H1 (cell line): ENCODE results near the gene BRD1. TPM values are rescaled to one million over a fixed set of nuclear protein-coding genes. Genes with fewer than 3 reads are reported as not detected.

ENCODE experiments used
- CTCF ChIA-PET: fragments of 300-600 bp; sonication (Branson Sonifier 250); formaldehyde crosslinking; loops from one replicate; lab custom pipeline; 2021; ENCODE audit not compliant: partially characterized antibody; lab: Charles Lee
- POLR2A ChIA-PET: fragments of 300-600 bp; sonication (Branson Sonifier 250); formaldehyde crosslinking; loops from one replicate; lab custom pipeline; 2021; ENCODE audit warnings: inconsistent platforms; ENCODE audit not compliant: partially characterized antibody; lab: Charles Lee
- DNase-seq, 2 experiments: peaks; one replicate each; pipeline versions ENCODE4 v3.0.0 to v3.0.0-alpha.2; 2010 to 2022; ENCODE audit warnings: low spot score in 2 of 2, low read depth in 1 of 2, mixed read lengths in 1 of 2
- FAIRE-seq: peaks from 2 replicates; lab custom pipeline; 2011; peaks lifted over from hg19 to GRCh38; lab: Jason Lieb, UNC
- H2AFZ ChIP-seq: 2 replicates; pipeline ENCODE4 v1.8.1; 2012; ENCODE audit warnings: low read length, inconsistent platforms
- H2AK5ac ChIP-seq: 2 replicates; pipeline ENCODE4 v1.6.1; 2013; ENCODE audit warnings: low read depth, low read length
- H2BK120ac ChIP-seq: replicated peaks from 2 replicates; pipeline ENCODE3; 2013; ENCODE audit warnings: low read depth, low read length, inconsistent platforms
- H2BK12ac ChIP-seq: 2 replicates; pipeline ENCODE4 v1.6.1; 2013; ENCODE audit warnings: low read depth, low read length
- H2BK15ac ChIP-seq: 2 replicates; pipeline ENCODE4 v1.6.1; 2013; ENCODE audit warnings: low read length
- H2BK20ac ChIP-seq: 2 replicates; pipeline ENCODE4 v1.6.1; 2013; ENCODE audit warnings: low read length
- H2BK5ac ChIP-seq: 2 replicates; pipeline ENCODE4 v1.6.1; 2013; ENCODE audit warnings: low read depth, low read length
- H3K14ac ChIP-seq: 2 replicates; pipeline ENCODE4 v1.6.1; 2013; ENCODE audit warnings: inconsistent platforms; ENCODE audit not compliant: insufficient read length
- H3K18ac ChIP-seq: 2 replicates; pipeline ENCODE4 v1.6.1; 2013; ENCODE audit warnings: low read length; ENCODE audit errors: extremely low read depth
- H3K23ac ChIP-seq: 2 replicates; pipeline ENCODE4 v1.6.1; 2013; ENCODE audit warnings: inconsistent platforms; ENCODE audit not compliant: insufficient read length
- H3K23me2 ChIP-seq: 2 replicates; pipeline ENCODE4 v1.6.1; 2013; ENCODE audit warnings: low read depth, low read length
- H3K27ac ChIP-seq: 2 replicates; pipeline ENCODE4 v1.6.1; 2011; ENCODE audit warnings: low read depth, low read length, inconsistent platforms
- H3K27me3 ChIP-seq, 4 experiments: replicated peaks in 1 of 4; 1 replicate in 1 of 4; 2 replicates in 3 of 4; pipeline versions ENCODE4 v1.6.1 to v1.8.1; 2011 to 2013; ENCODE audit warnings: low read length in 3 of 4, mild to moderate bottlenecking in 3 of 4, inconsistent platforms in 2 of 4, mixed read lengths in 2 of 4, moderate library complexity in 1 of 4; ENCODE audit not compliant: control insufficient read depth in 3 of 4, insufficient read depth in 3 of 4; ENCODE audit errors: extremely low read depth in 1 of 4
- H3K36me3 ChIP-seq, 4 experiments: 2 replicates each; pipeline versions ENCODE4 v1.6.1 to v1.8.1; 2011 to 2013; ENCODE audit warnings: mild to moderate bottlenecking in 4 of 4, low read length in 3 of 4, moderate library complexity in 2 of 4, control low read depth in 1 of 4, inconsistent platforms in 1 of 4; ENCODE audit not compliant: insufficient read depth in 4 of 4, control insufficient read depth in 2 of 4
- H3K4ac ChIP-seq: replicated peaks from 2 replicates; pipeline ENCODE3; 2013; ENCODE audit warnings: low read length, low read depth, mixed read lengths, inconsistent platforms; ENCODE audit not compliant: insufficient read length
- H3K4me1 ChIP-seq, 4 experiments: replicated peaks in 1 of 4; 1 replicate in 1 of 4; 2 replicates in 3 of 4; pipeline versions ENCODE4 v1.6.1 to v1.8.1; 2011 to 2013; ENCODE audit warnings: low read length in 3 of 4, inconsistent platforms in 2 of 4, mixed read lengths in 1 of 4; ENCODE audit not compliant: insufficient read depth in 4 of 4, control insufficient read depth in 3 of 4
- H3K4me2 ChIP-seq, 2 experiments: 2 replicates each; pipeline versions ENCODE4 v1.6.1 to v1.8.1; 2011 to 2013; ENCODE audit warnings: low read depth in 2 of 2, low read length in 2 of 2, control low read depth in 1 of 2, inconsistent platforms in 1 of 2, mild to moderate bottlenecking in 1 of 2; ENCODE audit not compliant: insufficient read depth in 1 of 2
- H3K4me3 ChIP-seq, 4 experiments: fragments of 200-600, 300-600 bp in 1 of 4; sonication (generic), shearing (Covaris generic), sonication (Bioruptor Twin) in 1 of 4; 2 replicates each; pipeline versions ENCODE4 v1.5.1 to v1.8.1; 2011 to 2016; ENCODE audit warnings: low read length in 4 of 4, low read depth in 3 of 4, control low read depth in 2 of 4, inconsistent platforms in 2 of 4, mild to moderate bottlenecking in 2 of 4, mixed read lengths in 1 of 4, moderate library complexity in 1 of 4; ENCODE audit not compliant: insufficient read depth in 2 of 4; ENCODE audit errors: extremely low read depth in 1 of 4
- H3K56ac ChIP-seq: replicated peaks from 2 replicates; pipeline ENCODE3; 2013; ENCODE audit warnings: low read depth, mild to moderate bottlenecking, mixed read lengths, low read length, inconsistent platforms; ENCODE audit not compliant: insufficient read length
- H3K79me1 ChIP-seq: 2 replicates; pipeline ENCODE4 v1.6.1; 2013; ENCODE audit warnings: low read depth, low read length, control low read depth
- H3K79me2 ChIP-seq, 2 experiments: 2 replicates each; pipeline versions ENCODE4 v1.6.1 to v1.8.1; 2012 to 2013; ENCODE audit warnings: low read length in 2 of 2, mild to moderate bottlenecking in 2 of 2, inconsistent platforms in 1 of 2; ENCODE audit not compliant: insufficient read depth in 2 of 2, control insufficient read depth in 1 of 2
- H3K9ac ChIP-seq, 4 experiments: replicated peaks in 1 of 4; 1 replicate in 1 of 4; 2 replicates in 3 of 4; pipeline versions ENCODE4 v1.6.1 to v1.8.1; 2011 to 2013; ENCODE audit warnings: low read depth in 3 of 4, low read length in 3 of 4, control low read depth in 2 of 4, mild to moderate bottlenecking in 2 of 4, moderate library complexity in 2 of 4, inconsistent platforms in 1 of 4; ENCODE audit errors: extremely low read depth in 1 of 4
- H3K9me3 ChIP-seq, 2 experiments: 2 replicates each; pipeline versions ENCODE4 v1.6.1 to v1.8.1; 2012 to 2013; ENCODE audit warnings: mild to moderate bottlenecking in 2 of 2, moderate library complexity in 2 of 2, control low read depth in 1 of 2, inconsistent platforms in 1 of 2, low read depth in 1 of 2, low read length in 1 of 2, mixed read lengths in 1 of 2; ENCODE audit not compliant: insufficient read depth in 2 of 2
- H4K20me1 ChIP-seq, 2 experiments: replicated peaks in 1 of 2; 2 replicates each; pipeline versions ENCODE3 to v1.8.1; 2011 to 2013; ENCODE audit warnings: inconsistent platforms in 2 of 2, low read length in 2 of 2, mild to moderate bottlenecking in 1 of 2; ENCODE audit not compliant: insufficient read depth in 2 of 2, control insufficient read depth in 1 of 2
- H4K5ac ChIP-seq: 2 replicates; pipeline ENCODE4 v1.6.1; 2013; ENCODE audit warnings: low read length, low read depth, mixed read lengths, inconsistent platforms; ENCODE audit not compliant: insufficient read length
- H4K8ac ChIP-seq: 2 replicates; pipeline ENCODE4 v1.8.0; 2013; ENCODE audit warnings: mild to moderate bottlenecking, moderate library complexity, low read length, inconsistent platforms; ENCODE audit not compliant: insufficient read depth; ENCODE audit errors: extremely low read depth
- H4K91ac ChIP-seq: replicated peaks from 2 replicates; pipeline ENCODE3; 2013; ENCODE audit warnings: low read length, mixed read lengths, inconsistent platforms; ENCODE audit not compliant: insufficient read length
- RNF2 ChIP-seq: fragments of 200-900, 300-1000 bp; sonication (generic); IDR thresholded peaks from 2 replicates; pipeline ENCODE4 v1.7.1; 2016; ENCODE audit warnings: borderline replicate concordance, low read depth, mild to moderate bottlenecking, antibody characterized with exemption, low read length; ENCODE audit not compliant: poor library complexity, severe bottlenecking; ENCODE audit errors: missing control alignments
- WGBS, 2 experiments: shearing (Covaris generic) in 1 of 2; methylation state at CpG; one replicate each; pipeline versions ENCODE4 v1.1.6 to v1.1.7; 2013 to 2015; ENCODE audit warnings: low lambda C conversion rate in 2 of 2, mixed read lengths in 2 of 2, inconsistent platforms in 1 of 2, low coverage in 1 of 2, missing lambda C conversion rate in 1 of 2; ENCODE audit not compliant: insufficient replicate concordance in 2 of 2, insufficient coverage in 1 of 2, insufficient read length in 1 of 2; ENCODE audit errors: extremely low coverage in 1 of 2, missing lambda C conversion rate in 1 of 2; 5-methylcytosine and 5-hydroxymethylcytosine counted together
- polyA plus RNA-seq, 7 experiments: library from polyadenylated mRNA; depleted of rRNA in 3 of 7; stranded (reverse) in 5 of 7; unstranded in 2 of 7; fragments of >200 nt in 5 of 7; fragments of 200-250 nt in 2 of 7; gene quantifications; 1 replicate in 5 of 7; 2 replicates in 1 of 7; 4 replicates in 1 of 7; pipeline versions ENCODE4 v1.2.1 to v1.2.3, GENCODE V29; 2011 to 2013; ENCODE audit warnings: missing spikeins in 2 of 7, mixed read lengths in 2 of 7
- total RNA-seq: library from RNA; stranded (reverse); fragmentation: NEBNext Ultra II Directional; extraction: Animal tissue kit (Norgen Biotek cat#: 25700); gene quantifications from 2 replicates; pipeline ENCODE4 v1.2.1, GENCODE V29; 2021

BRD1 gene
- total and polyA plus RNA-seq, 2 of the 8 experiments (the other 6 are each of a cell fraction or from before 2014, with no cell fraction given), result 6.8 to 34.0 TPM

GRCh38 chr22:49862496-49862776, 34.8 kb upstream of the BRD1 start:
- Histone ChIP-seq H2BK15ac (no peak overlapping the region), H3K9ac (no peak overlapping the region), H3K4me1 (no peaks in the 10 kb centered on the region), H3K79me1 (peaks cover 19% of the 10 kb centered on the region), H3K27ac (no peak overlapping the region), H2BK12ac (no peak overlapping the region), H4K8ac (peak overlapping the region; percentile 51; the same call in 1 of the 2 replicates), H3K4me2 (no peak overlapping the region), H3K79me2 (peaks cover 16 to 92% of the 10 kb centered on the region in 2 experiments), H3K23me2 (no peaks in the 10 kb centered on the region), H3K9me3 (peaks cover 4 to 5% of the 10 kb centered on the region in 2 experiments; a peak in 1 of 4 replicates), H2AK5ac (no peak overlapping the region), H3K56ac (no peak overlapping the region), H2BK5ac (no peak overlapping the region), H3K4me3 (no peak overlapping the region), H2BK20ac (no peak overlapping the region), H2AFZ (no peak overlapping the region), H3K27me3 (no peaks in the 10 kb centered on the region), H3K4ac (no peak overlapping the region), H4K5ac (no peak overlapping the region), H4K20me1 (peaks cover 9 to 19% of the 10 kb centered on the region in 2 experiments), H3K14ac (no peak overlapping the region), H3K36me3 (no peaks in the 10 kb centered on the region), H4K91ac (no peak overlapping the region), H3K23ac (no peak overlapping the region), H3K18ac (no peak overlapping the region), H2BK120ac (no peak overlapping the region)
- FAIRE-seq (no peak), DNase-seq (no peak)
- WGBS, 2 experiments, result 96% methylated on average over 5 of the region's 5 CpGs; no CpG with 5 or more reads in 1 of the 2 experiments
- TF ChIP-seq RNF2, result no peak
- POLR2A ChIA-PET, result no interaction called here
- CTCF ChIA-PET, result no interaction called here
